Ammon's horn (tissue), 1 donor: ENCODE data around the gene SCN3A.

Source experiments
- DNase-seq: peaks from one replicate; pipeline ENCODE4 v3.0.0-alpha.2; 2016; ENCODE audit warnings: low spot score

SCN3A gene

DNA sequence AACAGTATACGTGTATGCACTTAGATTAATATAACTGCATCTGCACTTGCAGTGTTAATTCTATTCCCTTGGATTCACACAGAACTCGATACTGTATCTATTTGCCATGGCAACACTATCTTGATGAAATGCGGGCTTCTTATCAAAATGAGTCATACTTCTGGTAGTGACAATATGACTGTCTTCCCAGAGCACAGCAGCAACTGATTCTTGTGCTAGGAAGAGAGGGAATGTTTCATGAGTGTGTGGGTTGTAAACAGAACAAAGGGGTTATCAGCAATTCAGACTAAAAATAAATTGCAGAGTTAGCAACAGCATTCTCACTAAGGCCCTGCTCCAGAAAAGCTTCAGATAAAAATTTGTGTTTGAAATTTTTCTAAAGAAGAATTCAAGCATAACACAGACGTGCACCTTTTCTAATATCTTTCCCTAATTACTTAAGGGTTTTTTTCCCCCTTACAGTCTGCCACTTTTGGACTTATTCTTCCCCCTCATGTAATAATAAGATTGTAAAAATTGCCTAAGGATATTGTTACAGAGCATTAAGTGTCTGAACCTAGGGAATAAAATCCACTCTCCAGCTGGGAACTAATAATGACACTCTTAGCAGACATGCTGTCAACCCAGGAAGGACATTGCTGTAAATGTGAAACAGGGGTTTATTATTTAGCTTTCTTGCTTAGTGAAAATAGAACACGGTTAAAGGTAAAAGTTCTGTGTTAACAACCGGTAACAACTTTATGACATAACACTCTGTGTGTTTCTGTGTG lies 148.6 kb downstream of the SCN3A start:
- DNase-seq, result peak; percentile 67

DNA sequence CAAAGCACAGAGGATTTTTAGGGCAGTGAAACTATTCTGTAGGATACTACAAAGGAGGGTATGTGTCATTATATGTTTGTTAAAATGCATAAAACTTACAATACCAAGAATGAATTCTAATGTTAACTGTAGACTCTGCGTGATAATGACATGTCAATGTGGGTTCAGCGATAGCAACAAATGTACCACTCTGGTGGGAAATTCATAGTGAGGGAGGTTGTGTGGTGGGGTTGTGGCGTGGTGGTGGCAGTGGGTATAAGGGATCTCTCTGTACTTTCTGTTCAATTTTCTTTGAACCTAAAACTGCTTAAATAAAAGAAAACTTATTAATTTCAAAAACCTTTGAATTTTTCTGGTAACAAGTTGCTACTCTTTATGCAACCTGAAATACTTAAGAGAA lies 149.2 kb downstream of the SCN3A start:
- DNase-seq, result no peak

DNA sequence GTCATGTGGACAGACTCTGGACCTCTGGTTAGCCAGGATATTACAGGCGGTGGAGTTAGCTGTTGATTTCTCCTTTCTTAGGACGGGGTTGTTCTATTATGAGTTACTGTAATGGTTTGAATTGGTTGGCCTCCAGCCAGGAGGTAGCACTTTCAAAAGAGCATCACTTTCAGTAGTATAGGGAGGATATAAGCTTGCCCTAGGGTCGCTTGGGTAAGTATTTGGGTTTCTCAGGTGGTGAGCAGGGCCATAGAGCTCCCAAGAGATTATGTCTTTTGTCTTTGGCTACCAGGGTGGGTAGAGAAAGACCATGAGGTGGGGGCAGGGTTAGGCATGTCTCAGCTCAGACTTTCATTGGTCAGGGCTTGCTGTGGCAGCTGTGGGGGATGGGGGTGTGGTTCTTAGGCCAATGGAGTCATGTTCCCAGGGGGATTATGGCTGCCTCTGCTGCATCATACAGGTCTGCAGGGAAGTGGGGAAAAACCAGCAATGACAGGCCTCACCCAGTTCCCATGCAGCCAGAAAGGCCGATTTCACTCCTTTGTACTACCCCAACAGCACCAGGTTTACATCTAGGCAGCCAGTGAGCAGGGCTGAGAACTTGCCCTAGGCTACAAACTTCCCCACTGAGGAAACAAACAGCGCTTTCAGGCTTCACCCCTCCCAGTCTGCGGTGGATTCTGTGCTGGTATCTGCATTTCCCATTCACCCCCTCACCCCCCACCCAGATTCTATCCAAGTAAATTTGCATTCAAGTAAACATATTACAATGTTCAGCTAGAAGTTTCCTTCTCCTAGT lies 159.1 kb downstream of the SCN3A start:
- no peak for DNase-seq
